ENCODE data around the gene FRMD4B.

FRMD4B gene

GRCh38 chr3:69142090-69142489 lies 243.8 kb downstream of the FRMD4B start:
- no peak for DNase-seq (ENCODE audit: extremely low read depth in 1 of 2, low read depth in 1 of 2)

- DNase-seq (ENCODE audit: extremely low read depth in 1 of 2, low read depth in 1 of 2), result no peak
These were observed 244.6 kb downstream of the FRMD4B start for GRCh38 chr3:69141313-69141712.

- no peak for DNase-seq (ENCODE audit: extremely low read depth in 1 of 2, low read depth in 1 of 2)
These were observed 248.5 kb downstream of the FRMD4B start for GRCh38 chr3:69137412-69137811.

- no peak for DNase-seq (ENCODE audit: extremely low read depth in 1 of 2, low read depth in 1 of 2)
These were observed 248.9 kb downstream of the FRMD4B start for GRCh38 chr3:69137005-69137404.

- DNase-seq (ENCODE audit: extremely low read depth in 1 of 2, low read depth in 1 of 2), result no peak
These were observed 255.2 kb downstream of the FRMD4B start for GRCh38 chr3:69130689-69131088.

GRCh38 chr3:69129531-69129930 lies 256.4 kb downstream of the FRMD4B start:
- DNase-seq (ENCODE audit: extremely low read depth in 1 of 2, low read depth in 1 of 2), result no peak

GRCh38 chr3:69128509-69128908 lies 257.4 kb downstream of the FRMD4B start:
- no peak for DNase-seq (ENCODE audit: extremely low read depth in 1 of 2, low read depth in 1 of 2)

GRCh38 chr3:69126999-69127398 lies 258.9 kb downstream of the FRMD4B start:
- DNase-seq (ENCODE audit: extremely low read depth in 1 of 2, low read depth in 1 of 2), result no peak

- DNase-seq (ENCODE audit: extremely low read depth in 1 of 2, low read depth in 1 of 2), result no peak
These were observed 259.7 kb downstream of the FRMD4B start for GRCh38 chr3:69126216-69126615.

GRCh38 chr3:69122403-69122802 lies 263.5 kb downstream of the FRMD4B start, which contains the start of gene LMOD3:
LMOD3 (minus strand) TSS chr3:69122595; CDS start chr3:69122386, 209 bp downstream.
- no peak for DNase-seq (ENCODE audit: extremely low read depth in 1 of 2, low read depth in 1 of 2)

- no peak for DNase-seq (ENCODE audit: extremely low read depth in 1 of 2, low read depth in 1 of 2)
These were observed 263.9 kb downstream of the FRMD4B start for GRCh38 chr3:69121950-69122349.

- no peak for DNase-seq (ENCODE audit: extremely low read depth in 1 of 2, low read depth in 1 of 2)
These were observed 264.4 kb downstream of the FRMD4B start for GRCh38 chr3:69121513-69121912.

- peak; percentile 42 to 73 for DNase-seq (ENCODE audit: extremely low read depth in 1 of 2, low read depth in 1 of 2)
These were observed 264.9 kb downstream of the FRMD4B start for GRCh38 chr3:69120879-69121464.

Measured in stimulated activated CD8-positive, alpha-beta memory T cell treated with anti-CD3 and anti-CD28 coated beads, Interleukin-7, amount 100 ng/mL, for 48 hours (primary cell).